Measurements from ENCODE around the gene EHBP1L1.

GRCh38 chr11:65593518-65594414, 17.9 kb downstream of the EHBP1L1 start:
- TF ChIP-seq CTCF (IDR thresholded peaks at IDR 0.05; ENCODE audit: poor library complexity, severe bottlenecking) (peak; percentile 61), EP300 (conservative IDR thresholded peaks at IDR 0.05; ENCODE audit: poor library complexity, severe bottlenecking) (no peak), RAD21 (conservative IDR thresholded peaks at IDR 0.05) (peak; percentile 53), SMC3 (conservative IDR thresholded peaks at IDR 0.05; ENCODE audit: poor library complexity) (peak; percentile 72), POLR2AphosphoS5 (IDR thresholded peaks at IDR 0.05) (no peak), EZH2 (IDR thresholded peaks at IDR 0.05; ENCODE audit: borderline replicate concordance, insufficient read depth, low read length, poor library complexity, severe bottlenecking) (no peak), REST (IDR thresholded peaks at IDR 0.05; ENCODE audit: borderline replicate concordance) (no peak)

Data from neural cell (in vitro differentiated cells).